ENCODE results near the gene SIK2. TPM values are rescaled to one million over a fixed set of nuclear protein-coding genes. Genes with fewer than 3 reads are reported as not detected.
A peak's percentile ranks its signal among the peaks of the same experiment; 100 is the strongest.

The SIK2 gene
- total RNA-seq, 2 donors from 2014 or later: 9.4 to 9.9 TPM

DNA sequence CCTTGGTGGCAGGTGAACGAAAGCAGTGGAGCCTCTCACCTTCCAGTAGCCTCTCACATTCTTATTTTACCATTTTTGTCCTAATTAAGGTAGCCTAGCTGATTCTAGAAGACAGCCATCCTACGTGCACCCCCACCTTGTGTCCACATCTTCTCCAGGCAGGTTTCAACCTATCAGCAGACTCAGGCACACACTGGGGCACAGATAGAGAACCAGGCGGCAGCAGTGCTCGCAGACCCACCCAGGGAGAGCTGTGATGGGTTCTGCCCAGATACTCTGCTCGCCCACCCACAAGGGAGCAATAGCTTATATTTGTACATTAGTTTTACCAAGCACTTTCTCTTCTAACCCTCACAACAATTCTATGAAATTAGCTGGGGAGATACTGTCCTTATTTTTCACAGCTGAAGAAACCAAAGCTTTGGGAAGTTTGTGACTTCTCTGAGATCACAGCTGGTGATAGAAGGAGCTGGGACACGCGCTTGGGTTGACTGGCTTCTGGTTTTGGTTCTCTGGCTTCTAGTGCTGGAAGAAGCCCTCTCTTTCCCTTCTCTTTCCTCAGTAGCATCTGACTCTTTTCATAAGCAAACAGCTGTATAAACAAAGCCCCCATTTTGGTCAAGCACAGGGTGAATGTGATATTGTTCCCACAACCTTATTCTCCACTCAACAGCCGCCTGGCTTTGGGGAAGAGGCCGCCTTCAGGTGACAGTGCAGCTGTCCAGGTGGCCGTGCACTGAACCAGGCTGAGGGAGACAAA, 127.0 kb downstream of the SIK2 start:
- DNase-seq (no peak), ATAC-seq (replicated peaks in 1 of 2) (no peak)
- no peak overlapping the region for H3K27ac Mint-ChIP-seq
- H3K4me1 Mint-ChIP-seq (ENCODE audit: low read depth): no peaks in the 10 kb centered on the region
- H3K9me3 Mint-ChIP-seq: no peaks in the 10 kb centered on the region
- peaks cover 0 to 2% of the 10 kb centered on the region in 2 donors for H3K36me3 Mint-ChIP-seq (ENCODE audit: insufficient read depth in 2 of 2)
- H3K27me3 Mint-ChIP-seq (ENCODE audit: low read depth): no peaks in the 10 kb centered on the region
- no peak overlapping the region for H3K4me3 Mint-ChIP-seq

DNA sequence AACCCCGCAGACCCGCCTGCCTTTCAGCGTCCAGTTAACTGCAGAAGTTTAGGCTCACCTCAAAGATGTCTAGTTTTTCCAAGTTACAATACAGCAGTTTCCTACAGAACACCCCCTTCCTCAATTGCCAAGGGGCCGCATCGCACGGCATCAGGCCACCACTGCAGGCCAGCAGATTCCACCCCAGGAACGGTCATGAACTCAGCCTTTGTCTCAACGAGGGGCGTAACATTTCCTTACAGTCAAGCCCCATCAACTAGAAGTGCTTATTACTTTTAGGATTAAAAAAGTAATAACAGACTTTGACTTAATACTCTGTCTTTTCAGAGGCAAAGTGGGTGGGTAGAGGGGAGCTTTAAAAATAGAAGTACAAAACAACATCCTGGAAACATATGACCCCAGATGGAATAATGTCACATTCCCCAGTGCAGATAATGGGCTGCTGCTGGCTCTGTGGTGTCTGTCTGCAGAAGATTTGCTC, 127.6 kb downstream of the SIK2 start:
- no peak overlapping the region for H3K4me3 Mint-ChIP-seq
- ATAC-seq (replicated peaks in 1 of 2) (no peak), DNase-seq (no peak)
- no peak overlapping the region for H3K27ac Mint-ChIP-seq
- H3K4me1 Mint-ChIP-seq (ENCODE audit: low read depth): no peaks in the 10 kb centered on the region
- peaks cover 0 to 2% of the 10 kb centered on the region in 2 donors for H3K36me3 Mint-ChIP-seq (ENCODE audit: insufficient read depth in 2 of 2)
- no peaks in the 10 kb centered on the region for H3K9me3 Mint-ChIP-seq
- H3K27me3 Mint-ChIP-seq (ENCODE audit: low read depth): no peaks in the 10 kb centered on the region

DNA sequence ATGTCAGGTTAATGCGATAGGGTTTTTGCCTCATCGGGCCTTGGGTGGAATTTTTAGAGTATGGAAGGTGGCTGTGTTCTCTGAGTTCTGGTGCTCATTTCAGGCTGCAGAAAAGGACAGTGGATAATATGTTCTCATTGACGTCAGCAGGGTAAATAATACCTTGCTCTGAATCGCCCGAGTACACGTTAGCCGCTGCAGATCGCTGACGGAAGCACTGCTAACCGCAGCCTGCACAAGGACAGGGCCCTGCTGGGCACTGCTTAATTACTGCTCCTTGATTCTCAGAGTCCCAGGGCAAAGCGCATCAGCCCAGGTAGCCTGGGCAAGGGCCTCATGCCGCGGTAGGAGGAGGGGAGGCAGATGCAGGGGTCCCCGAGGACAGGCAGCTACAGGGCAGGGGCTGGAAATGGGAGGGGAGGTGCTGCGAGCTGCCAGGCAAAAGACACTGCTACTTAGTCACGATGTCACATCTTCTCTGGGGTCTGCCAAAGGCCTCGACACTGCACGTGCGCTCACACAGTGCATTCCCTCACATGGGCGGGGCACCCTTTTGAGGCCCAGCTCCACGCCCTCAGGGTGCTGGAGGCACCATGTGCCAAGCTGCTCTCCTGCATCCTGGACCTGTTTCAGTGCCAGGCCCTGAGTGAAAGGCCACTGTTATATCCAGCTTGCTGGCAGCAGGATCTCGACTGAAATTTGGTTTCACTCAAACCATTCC, 128.8 kb downstream of the SIK2 start:
- ATAC-seq (replicated peaks in 1 of 2): no peak
- no peak overlapping the region for H3K4me3 Mint-ChIP-seq
- no peak overlapping the region for H3K27ac Mint-ChIP-seq
- no peaks in the 10 kb centered on the region for H3K9me3 Mint-ChIP-seq
- H3K27me3 Mint-ChIP-seq (ENCODE audit: low read depth): no peaks in the 10 kb centered on the region
- DNase-seq: no peak
- no peaks in the 10 kb centered on the region for H3K4me1 Mint-ChIP-seq (ENCODE audit: low read depth)
- no peaks in the 10 kb centered on the region for H3K36me3 Mint-ChIP-seq (ENCODE audit: insufficient read depth in 2 of 2)

DNA sequence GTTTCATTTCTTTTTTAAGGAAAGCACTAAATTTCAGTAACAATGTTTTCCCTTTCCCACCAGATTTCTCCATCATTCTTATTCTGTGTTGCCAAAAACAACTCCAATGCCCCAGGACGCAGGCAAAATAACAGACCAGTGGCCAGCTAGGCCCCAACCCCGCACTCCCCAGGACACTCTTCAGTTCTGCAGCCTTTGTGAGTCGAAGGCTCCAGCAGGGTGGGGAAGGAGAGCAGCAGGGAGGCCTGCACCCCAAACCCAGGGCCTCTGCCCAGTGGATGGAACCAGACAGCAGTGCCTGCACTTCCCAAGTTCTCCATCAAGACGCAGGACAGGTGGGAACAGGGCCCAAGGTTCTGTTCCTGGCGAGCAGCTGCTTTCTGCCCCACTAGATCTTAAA, 129.6 kb downstream of the SIK2 start:
- Mint-ChIP-seq H3K27ac (no peak overlapping the region), H3K4me3 (no peak overlapping the region), H3K9me3 (no peaks in the 10 kb centered on the region), H3K36me3 (ENCODE audit: insufficient read depth in 2 of 2) (no peaks in the 10 kb centered on the region), H3K4me1 (ENCODE audit: low read depth) (no peaks in the 10 kb centered on the region), H3K27me3 (ENCODE audit: low read depth) (no peaks in the 10 kb centered on the region)
- DNase-seq (no peak), ATAC-seq (replicated peaks in 1 of 2) (no peak)

DNA sequence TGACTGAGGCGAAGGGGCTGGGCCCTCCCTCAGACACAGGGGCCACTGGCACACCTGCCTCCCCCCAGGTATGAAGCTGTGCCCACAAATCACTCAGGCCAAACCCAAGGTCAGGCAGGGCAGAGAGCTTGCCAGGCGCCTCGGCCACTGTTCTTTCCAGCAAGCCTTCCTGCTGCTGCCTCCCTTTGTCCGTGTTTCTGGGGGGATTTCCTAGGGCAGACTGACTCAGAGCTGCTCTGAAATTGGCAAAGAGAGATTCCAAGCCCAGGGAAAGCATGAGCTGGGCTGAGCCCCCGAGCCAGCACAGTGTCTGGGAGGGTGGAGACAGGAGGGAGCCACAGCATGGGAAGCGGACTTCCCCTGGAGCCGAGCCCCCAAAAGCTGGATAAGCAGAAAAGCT, 130.8 kb downstream of the SIK2 start:
- no peaks in the 10 kb centered on the region for H3K27me3 Mint-ChIP-seq (ENCODE audit: low read depth)
- no peaks in the 10 kb centered on the region for H3K36me3 Mint-ChIP-seq (ENCODE audit: insufficient read depth in 2 of 2)
- DNase-seq (no peak), ATAC-seq (replicated peaks in 1 of 2) (no peak)
- H3K4me3 Mint-ChIP-seq: no peak overlapping the region
- H3K27ac Mint-ChIP-seq: no peak overlapping the region
- no peaks in the 10 kb centered on the region for H3K9me3 Mint-ChIP-seq
- no peaks in the 10 kb centered on the region for H3K4me1 Mint-ChIP-seq (ENCODE audit: low read depth)

DNA sequence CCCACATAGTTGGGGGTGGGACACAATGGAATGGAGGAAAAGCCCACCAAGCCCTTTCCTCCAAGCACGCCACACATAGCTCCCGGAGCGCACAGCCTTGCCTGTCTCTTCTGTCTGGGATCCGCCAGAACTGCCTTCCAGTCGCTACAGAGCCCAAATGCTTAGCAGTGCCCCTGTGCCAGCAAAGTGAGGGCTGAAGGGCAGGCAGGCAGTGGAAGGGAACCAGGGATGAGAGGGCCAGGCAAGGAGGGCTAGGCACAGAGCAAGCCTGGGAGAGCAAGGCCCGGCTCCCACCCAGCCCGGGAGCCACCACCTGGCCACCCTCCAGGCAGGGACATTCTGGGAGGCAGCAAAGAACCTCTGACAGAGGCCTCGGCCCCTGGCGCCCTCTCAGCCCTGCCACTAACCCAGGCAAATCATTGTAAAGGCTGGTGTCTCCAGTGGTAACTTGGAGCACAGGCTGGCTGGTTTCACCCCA, 131.4 kb downstream of the SIK2 start:
- DNase-seq (no peak), ATAC-seq (replicated peaks in 1 of 2) (no peak)
- no peak overlapping the region for H3K4me3 Mint-ChIP-seq
- H3K4me1 Mint-ChIP-seq (ENCODE audit: low read depth): no peaks in the 10 kb centered on the region
- no peaks in the 10 kb centered on the region for H3K36me3 Mint-ChIP-seq (ENCODE audit: insufficient read depth in 2 of 2)
- H3K27ac Mint-ChIP-seq: no peak overlapping the region
- no peaks in the 10 kb centered on the region for H3K27me3 Mint-ChIP-seq (ENCODE audit: low read depth)
- H3K9me3 Mint-ChIP-seq: no peaks in the 10 kb centered on the region

DNA sequence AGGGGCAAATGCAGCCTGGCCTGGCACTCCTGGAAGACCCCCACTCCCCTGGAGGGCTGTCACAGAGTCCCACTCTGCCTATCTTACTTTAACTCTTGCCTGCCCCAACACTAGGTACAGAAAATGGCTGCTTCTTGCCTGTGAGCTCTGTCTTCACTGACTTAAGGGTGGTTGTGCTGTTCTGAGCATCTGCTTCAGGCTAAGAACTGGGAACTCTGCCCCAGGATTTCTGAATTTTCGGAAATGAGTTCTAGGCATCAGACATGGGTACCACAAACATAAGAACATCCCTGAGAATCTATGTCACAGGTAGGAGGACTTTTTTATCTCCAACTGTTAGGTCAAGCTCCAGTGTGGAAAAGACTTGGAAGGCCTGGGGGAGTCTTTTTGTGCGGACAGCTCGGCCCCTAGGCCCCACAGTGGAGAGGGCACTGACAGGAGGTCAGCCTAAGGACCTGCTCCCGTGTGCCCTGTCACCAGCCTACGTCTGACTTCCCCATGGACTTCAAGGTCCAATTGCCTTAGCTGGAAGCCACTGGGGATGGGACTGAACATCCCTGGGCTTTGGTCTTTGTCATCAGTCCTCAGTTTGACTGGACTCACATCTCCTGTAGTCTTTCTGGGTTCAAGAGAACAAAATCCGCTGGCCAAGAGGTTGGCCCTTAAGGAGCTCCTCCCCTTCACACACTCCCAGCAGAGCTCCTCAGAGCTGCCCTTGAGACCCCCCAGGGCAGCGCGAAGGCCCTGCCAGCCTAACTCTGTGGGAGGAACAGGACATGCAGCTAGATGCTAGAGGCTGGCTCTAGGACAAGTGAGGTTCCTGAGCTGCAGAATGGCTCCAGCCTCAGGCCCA, 132.1 kb downstream of the SIK2 start:
- H3K36me3 Mint-ChIP-seq (ENCODE audit: insufficient read depth in 2 of 2): no peaks in the 10 kb centered on the region
- no peak overlapping the region for H3K27ac Mint-ChIP-seq
- no peaks in the 10 kb centered on the region for H3K9me3 Mint-ChIP-seq
- no peak for ATAC-seq (replicated peaks in 1 of 2)
- DNase-seq: no peak
- H3K4me1 Mint-ChIP-seq (ENCODE audit: low read depth): no peaks in the 10 kb centered on the region
- no peak overlapping the region for H3K4me3 Mint-ChIP-seq
- H3K27me3 Mint-ChIP-seq (ENCODE audit: low read depth): no peaks in the 10 kb centered on the region

DNA sequence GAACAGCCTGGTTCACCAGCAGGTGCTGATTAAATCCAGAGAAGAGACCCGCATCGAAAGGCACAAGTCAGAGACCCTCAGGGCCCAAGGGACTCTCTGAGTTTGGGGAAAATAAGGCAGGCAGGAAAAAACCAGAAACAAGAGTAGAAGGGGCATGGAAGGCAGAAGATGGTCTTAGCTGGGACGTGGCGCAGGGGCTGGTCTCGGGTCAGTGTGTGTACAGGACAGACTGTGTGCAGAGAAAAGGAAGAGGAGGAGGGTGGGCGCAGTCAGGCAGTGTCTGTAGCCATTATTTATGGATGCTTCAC, 132.7 kb downstream of the SIK2 start:
- ATAC-seq (replicated peaks in 1 of 2): no peak
- no peak for DNase-seq
- no peaks in the 10 kb centered on the region for H3K4me1 Mint-ChIP-seq (ENCODE audit: low read depth)
- H3K27ac Mint-ChIP-seq: no peak overlapping the region
- H3K9me3 Mint-ChIP-seq: no peaks in the 10 kb centered on the region
- peaks cover 0 to 2% of the 10 kb centered on the region in 2 donors for H3K36me3 Mint-ChIP-seq (ENCODE audit: insufficient read depth in 2 of 2)
- no peaks in the 10 kb centered on the region for H3K27me3 Mint-ChIP-seq (ENCODE audit: low read depth)
- no peak overlapping the region for H3K4me3 Mint-ChIP-seq

DNA sequence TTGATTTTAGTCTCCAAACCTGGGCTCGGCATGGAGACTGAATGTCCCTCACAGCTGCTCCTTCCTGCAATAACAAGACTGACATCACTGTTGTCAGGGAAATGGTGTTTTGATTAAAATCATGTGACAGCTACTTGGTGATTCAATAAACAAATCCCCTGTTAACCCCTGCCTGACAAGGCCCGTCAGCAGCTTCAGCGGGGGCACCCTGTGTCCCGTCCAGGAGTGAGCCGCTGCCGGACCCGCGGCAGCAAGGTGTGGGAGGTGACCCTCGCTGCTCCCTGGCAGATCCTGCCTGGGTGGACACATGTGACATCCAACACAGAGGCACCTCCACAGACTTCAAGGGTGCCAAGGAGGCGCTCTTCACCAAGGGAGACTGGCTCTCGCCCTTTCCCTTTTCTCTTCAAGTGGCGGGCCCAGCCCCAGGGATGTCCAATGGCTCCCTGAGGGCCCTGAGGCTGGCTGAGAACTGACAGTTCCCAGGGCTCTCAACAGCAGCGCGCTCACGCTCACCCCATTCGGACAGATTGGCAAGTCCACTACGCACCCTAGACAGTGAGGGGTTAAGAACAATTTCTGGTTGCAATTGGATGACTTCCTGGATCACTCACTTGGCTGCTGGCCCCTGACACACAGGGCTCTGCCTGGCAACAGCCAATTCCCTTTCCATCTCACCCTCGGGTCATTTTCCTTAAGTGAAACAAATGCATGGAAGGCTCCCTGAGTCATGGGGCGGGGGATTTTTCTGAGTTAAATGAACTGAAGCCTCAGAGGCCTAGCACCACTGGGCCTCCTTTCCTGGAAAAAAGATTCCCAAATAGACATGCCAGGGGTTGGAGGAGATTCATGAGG, 133.2 kb downstream of the SIK2 start:
- H3K27ac Mint-ChIP-seq: peak overlapping the region; percentile 27
- H3K4me1 Mint-ChIP-seq (ENCODE audit: low read depth): no peaks in the 10 kb centered on the region
- DNase-seq (no peak), ATAC-seq (replicated peaks in 1 of 2) (no peak)
- H3K36me3 Mint-ChIP-seq (ENCODE audit: insufficient read depth in 2 of 2): peaks cover 0 to 2% of the 10 kb centered on the region in 2 donors
- H3K4me3 Mint-ChIP-seq: no peak overlapping the region
- H3K9me3 Mint-ChIP-seq: no peaks in the 10 kb centered on the region
- H3K27me3 Mint-ChIP-seq (ENCODE audit: low read depth): no peaks in the 10 kb centered on the region

DNA sequence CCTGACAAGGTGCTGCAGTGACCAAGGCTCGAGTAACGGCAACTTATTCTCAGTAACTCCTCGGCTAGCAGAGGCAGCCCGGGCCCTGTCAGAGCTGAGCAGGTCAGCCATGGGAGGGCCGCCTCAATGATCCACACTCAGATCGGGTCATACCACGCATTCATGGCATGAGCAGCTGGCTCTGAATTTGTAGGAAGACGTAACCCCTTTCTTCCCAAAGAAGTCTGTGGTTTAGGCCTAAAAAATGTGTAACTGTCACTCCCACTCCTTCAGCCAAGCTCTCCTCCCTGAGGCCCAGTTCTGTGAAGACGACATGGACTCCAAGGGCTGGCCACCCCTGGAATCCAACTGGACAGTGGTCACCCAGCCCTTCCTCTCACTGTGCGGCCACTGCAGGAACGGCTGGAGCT, 133.9 kb downstream of the SIK2 start:
- no peaks in the 10 kb centered on the region for H3K9me3 Mint-ChIP-seq
- H3K27me3 Mint-ChIP-seq (ENCODE audit: low read depth): no peaks in the 10 kb centered on the region
- no peaks in the 10 kb centered on the region for H3K4me1 Mint-ChIP-seq (ENCODE audit: low read depth)
- no peak for ATAC-seq (replicated peaks in 1 of 2)
- H3K36me3 Mint-ChIP-seq (ENCODE audit: insufficient read depth in 2 of 2): peaks cover 3 to 7% of the 10 kb centered on the region in 2 donors
- H3K4me3 Mint-ChIP-seq: no peak overlapping the region
- DNase-seq: no peak
- H3K27ac Mint-ChIP-seq: no peak overlapping the region

DNA sequence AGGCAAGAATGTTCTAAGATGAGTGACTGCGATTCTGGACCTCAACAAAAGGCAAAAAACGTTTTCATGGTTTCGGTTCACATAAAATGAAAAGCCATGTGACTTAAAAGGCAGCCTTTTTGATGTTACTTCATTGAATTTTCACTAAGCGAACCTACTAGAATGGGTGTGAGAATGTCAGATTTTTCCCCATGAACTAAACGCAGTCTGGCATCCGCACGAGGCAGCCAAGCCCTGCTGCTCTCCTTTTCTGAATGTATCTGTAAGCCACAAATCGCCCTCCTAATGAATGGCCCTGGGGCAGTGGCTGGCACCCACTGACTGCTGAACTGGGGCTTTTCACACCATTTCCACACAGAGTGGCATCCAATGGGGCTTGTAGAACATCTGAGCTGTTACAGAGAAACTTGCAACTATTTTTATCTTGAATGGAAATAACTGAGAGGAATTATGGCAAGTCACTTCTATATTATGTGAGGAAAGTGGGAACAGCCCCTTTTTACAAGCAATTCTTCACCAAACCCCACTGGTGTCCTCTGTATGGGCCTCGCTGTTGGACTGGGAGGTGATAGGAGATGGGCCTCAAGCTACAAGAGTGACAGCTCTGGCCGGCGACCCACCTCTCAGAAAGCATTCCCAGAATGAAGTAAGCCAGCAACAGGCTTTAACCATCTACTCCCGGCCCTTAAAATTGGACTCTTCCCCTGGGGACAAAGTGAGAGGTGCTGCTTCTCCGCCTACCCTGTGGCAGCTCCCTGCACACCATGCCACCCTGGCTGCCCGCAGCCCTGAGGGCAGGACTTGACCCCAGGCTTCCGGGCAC, 134.6 kb downstream of the SIK2 start:
- no peaks in the 10 kb centered on the region for H3K4me1 Mint-ChIP-seq (ENCODE audit: low read depth)

More for the DNA sequence above, 134.6 kb downstream of the SIK2 start:
- DNase-seq: no peak
- H3K4me3 Mint-ChIP-seq: no peak overlapping the region
- no peak overlapping the region for H3K27ac Mint-ChIP-seq
- peaks cover 3 to 9% of the 10 kb centered on the region in 2 donors for H3K36me3 Mint-ChIP-seq (ENCODE audit: insufficient read depth in 2 of 2)
- no peaks in the 10 kb centered on the region for H3K27me3 Mint-ChIP-seq (ENCODE audit: low read depth)
- no peaks in the 10 kb centered on the region for H3K9me3 Mint-ChIP-seq
- ATAC-seq (replicated peaks in 1 of 2): no peak
